NCI-H187 (cell line): Measurements from ENCODE around the gene PBX2.
A peak's percentile ranks its signal among the peaks of the same experiment; 100 is the strongest.
"Not testable (repeated sequence)": the region's sequence is repeated elsewhere in the genome, so short reads cannot be mapped to it uniquely, and the experiment has no call there.

ENCODE experiments used
- DNase-seq, 2 experiments: peaks; one replicate each; lab custom pipeline; 2025; lab: John Stamatoyannopoulos, UW

PBX2 gene

GRCh38 chr6:32149092-32149755, 40.8 kb downstream of the PBX2 start:
- DNase-seq: no peak

- DNase-seq: peak in 1 of 2 experiments; percentile 22
These were observed 41.5 kb downstream of the PBX2 start for GRCh38 chr6:32148289-32149091.

- DNase-seq: no peak
These were observed 42.4 kb downstream of the PBX2 start for GRCh38 chr6:32147401-32148132.

- DNase-seq: no peak
These were observed 43.3 kb downstream of the PBX2 start for GRCh38 chr6:32146687-32147086.

GRCh38 chr6:32146287-32146686, 43.7 kb downstream of the PBX2 start:
- DNase-seq: no peak

GRCh38 chr6:32144238-32144637, 45.8 kb downstream of the PBX2 start:
- not testable (repeated sequence) for DNase-seq

- no peak for DNase-seq
These were observed 49.5 kb downstream of the PBX2 start for GRCh38 chr6:32140420-32141046.

GRCh38 chr6:32139590-32139989, 50.4 kb downstream of the PBX2 start:
- no peak for DNase-seq

GRCh38 chr6:32137454-32137853, 52.5 kb downstream of the PBX2 start:
- DNase-seq: no peak
